Stimulated activated CD8-positive, alpha-beta memory T cell treated with anti-CD3 and anti-CD28 coated beads, Interleukin-4, amount 100 ng/mL, for 24 hours (primary cell): ENCODE measurements around the gene PIP4K2A.

Experiments
- DNase-seq: peaks from one replicate; pipeline ENCODE4 v3.0.0-alpha.2; 2020; ENCODE audit warnings: low read depth

Gene PIP4K2A

GRCh38 chr10:22635650-22636049, 78.7 kb downstream of the PIP4K2A start:
- DNase-seq = no peak

DNA sequence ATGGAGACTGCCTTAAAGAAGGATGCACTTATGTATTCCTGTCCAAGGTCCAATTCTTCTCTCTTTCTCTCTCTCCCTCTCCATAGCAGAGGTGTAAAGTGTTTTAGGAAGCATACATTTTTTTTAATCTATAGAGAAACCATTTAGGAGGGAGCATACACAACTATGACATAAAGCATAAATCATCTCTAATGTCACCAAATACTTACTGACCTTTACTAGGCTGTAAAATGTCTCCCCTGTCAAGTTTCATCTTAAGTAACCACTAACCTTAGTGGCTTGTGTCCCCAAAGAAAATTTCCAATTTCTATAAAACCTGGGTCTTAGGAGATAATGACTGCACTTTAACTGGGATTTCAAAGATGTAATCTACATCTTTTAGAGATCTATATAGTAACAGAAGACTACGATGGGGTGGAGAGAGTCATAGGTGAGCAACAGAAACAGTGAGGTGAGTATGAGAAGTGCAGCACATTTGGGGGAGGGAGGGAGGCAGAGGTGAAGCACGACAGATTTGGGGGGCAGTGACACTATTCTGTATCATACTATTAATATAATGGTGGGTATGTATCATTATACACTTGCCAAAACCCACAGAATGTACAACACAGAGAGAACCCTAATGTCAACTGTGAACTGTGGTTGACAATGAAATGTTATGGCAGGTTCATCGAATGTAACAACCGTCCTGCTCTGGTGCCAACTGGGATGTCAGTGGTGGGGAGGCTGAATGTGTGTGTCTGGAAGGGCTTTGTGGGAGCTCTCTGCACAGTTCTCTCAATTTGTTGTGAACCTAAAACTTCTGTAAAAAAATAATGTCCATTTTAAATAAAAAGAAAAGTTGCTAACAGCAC, 79.5 kb downstream of the PIP4K2A start:
- DNase-seq = no peak

DNA sequence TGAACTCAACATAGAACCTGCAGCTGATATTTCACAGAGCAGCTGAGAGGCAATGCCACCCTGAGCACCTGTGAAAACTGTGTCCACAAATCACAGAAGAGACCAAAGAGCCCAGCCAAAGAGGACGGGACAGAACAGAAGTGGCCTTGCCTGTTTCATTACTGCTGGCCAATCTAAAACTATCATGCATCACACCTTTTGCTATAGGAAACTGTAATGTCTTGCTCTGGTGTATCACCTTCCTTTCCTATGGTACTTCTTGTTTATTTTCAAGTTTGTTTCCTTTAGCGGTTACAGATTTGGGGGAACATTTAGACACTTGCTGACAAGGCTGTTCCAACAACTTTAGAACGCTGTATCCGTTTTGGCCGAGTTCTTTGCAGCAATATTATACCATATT, 80.3 kb downstream of the PIP4K2A start:
- no peak for DNase-seq

DNA sequence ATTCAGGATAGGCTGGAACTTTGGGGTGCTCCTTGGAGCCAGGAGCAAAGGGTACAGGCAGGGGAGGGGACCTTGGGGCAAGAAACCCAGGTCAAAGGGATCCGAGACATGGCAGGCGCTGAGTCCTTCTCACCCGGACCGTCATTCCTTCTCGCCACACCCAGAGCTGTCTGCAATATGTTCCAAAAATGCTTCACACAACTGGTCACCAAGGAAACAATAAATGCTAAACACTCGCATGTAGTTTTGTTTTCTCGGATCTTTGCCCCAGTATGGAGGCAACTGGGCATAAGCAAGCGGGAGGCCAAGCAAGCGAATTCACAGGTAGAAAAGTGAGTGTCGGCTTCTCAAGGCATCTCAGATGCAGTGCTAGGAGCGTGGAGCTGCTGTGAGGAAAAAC, 80.8 kb downstream of the PIP4K2A start:
- no peak for DNase-seq

- DNase-seq = no peak
Observed at GRCh38 chr10:22633106-22633505, 81.3 kb downstream of the PIP4K2A start.

GRCh38 chr10:22631646-22632278, 82.6 kb downstream of the PIP4K2A start:
- DNase-seq = no peak

DNA sequence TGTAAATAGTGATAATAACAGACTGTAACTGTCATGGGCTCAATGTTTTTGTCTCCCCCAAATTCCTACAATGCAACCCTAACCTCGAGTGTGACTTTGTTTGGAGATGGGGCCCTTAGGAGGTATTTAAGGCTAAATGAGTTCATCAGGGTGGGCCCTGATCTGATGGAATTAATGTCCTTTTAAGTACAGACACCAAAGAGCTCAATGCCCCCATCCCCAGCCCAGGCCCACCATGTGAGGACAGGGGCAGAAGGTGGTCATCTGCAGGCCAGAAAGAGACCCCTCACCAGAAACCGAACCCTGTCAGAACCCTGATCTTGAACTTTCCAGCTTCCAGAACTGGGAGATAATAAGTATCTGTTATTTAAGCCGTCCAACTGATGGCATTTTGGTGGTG, 83.2 kb downstream of the PIP4K2A start:
- no peak for DNase-seq

DNA sequence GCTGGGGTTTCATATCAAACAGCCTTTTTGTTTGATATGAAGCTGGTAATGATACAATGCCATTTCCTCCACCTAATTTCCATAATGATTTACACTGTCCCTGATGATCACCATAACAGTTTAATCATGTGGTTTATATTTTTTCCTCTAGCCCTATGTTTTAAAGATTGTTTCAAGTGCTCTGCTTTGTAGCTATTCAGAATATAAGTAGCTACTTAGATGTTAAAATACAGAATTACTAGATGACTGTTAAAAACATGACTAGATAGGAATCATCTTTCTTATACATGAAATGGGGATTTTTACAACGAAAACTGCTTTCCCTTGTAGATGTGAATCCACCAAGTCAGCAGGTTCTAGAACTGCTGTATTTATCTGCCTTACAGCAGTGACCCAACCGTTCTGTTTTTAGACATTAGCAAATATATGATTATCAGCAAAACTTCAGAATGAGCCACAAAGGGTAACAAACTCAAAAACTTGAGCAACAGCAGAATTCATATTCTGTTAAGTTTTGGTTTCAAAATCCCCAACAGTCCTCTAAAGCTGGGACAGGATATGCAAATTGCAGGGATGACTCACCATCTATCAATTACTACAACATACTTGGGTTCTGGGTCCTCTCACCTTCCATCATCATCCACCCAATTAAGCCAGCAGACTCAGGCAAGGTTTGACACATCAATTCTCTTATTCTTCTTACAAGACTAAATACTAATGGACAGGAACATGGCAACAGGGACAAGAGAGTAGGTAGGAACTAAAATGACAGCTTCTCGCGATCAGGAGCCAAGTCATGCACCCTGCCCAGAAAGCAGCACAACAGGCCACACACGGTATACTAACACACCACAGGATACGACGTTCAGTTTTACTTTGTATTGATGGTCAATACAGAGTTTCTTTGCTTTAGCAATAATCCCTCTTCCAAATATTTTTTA, 83.9 kb downstream of the PIP4K2A start:
- no peak for DNase-seq

DNA sequence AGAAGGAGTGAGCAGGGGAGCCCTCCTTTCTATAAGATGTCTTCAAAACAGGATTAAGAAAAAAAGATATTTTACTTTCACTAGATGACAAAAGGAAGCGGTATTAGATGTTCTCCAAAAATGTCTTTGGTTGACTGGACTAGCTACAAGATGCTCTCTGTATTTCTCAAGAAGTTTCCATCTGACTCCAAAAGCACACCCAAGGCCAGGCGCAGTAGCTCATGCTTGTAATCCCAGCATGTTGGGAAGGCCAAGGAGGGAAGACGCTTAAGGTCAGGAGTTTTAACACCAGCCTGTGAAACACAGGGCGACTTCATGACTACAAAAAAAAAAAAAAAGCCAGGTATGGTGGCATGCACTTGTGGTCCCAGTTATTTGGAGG, 84.5 kb downstream of the PIP4K2A start:
- DNase-seq = no peak

- DNase-seq = no peak
Observed at GRCh38 chr10:22629126-22629525, 85.3 kb downstream of the PIP4K2A start.

DNA sequence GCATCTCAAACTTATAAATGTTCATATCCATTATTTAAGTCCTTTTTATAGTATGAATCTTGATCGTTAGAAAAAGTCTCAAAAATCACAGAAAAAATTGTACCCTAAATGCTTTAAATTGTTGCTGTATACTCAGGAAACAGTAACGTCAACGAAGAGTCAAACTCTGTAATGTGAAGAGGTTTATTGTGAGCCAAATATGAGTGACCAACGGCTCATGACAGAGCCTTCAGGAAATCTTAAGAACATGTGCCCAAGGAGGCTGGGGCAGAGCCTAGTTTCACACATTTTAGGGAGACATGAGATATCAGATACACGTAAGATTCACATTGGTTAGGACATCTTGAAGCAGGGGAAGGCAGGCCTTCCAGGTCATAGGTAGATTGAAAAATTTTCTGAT, 86.1 kb downstream of the PIP4K2A start:
- no peak for DNase-seq

DNA sequence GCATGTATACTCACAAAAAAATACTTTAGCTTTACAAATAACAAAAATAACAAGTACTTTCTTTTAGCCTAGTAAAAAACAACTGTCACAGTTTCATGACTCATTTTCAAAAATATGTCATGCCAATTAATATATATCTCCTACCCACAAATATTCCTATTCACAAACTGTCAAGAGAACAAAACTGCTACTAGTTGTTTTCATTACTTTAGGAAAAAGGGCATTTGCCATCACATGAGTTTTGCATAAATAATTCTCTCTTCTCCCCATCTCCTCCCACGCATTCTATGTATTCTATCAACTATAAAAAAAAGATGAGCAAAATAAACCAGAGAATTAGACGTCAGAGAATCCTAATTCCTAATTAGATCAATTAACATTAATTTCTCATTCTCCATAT, 87.6 kb downstream of the PIP4K2A start:
- no peak for DNase-seq

DNA sequence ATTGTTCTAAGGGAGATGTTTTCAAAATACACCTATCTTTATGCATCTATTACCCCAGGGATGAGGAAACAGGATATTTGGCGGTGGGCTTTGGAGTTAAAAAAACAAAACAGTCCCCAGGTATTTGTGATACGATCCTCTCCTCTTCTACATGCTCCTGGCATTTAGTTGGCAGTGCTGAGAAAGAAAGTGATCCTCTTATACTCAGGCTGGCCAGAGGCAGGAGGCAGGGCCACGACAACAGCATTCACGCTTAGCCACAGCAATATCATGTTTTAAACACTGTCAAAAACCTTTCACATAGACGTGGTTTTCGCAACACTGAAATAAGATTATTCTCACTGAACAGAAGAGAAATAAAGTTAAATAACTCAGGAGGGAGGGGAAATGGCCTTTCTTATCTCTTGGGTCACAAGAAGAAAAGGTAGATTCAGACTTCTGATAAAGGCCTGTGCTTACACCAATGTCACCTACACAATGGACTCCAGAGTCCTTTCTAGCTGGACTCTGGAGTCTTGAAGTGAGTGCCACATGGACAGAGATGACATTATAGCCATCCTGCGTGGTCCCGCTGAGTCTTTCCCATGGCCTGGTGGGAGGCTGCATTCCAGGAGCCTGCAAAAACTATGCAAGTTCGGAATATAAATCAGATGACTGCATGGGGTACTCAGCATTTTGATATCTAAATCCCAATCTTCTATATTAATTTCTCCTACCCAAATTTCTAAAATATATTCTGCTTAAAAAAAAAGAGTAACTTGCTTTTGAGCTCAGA, 88.7 kb downstream of the PIP4K2A start:
- DNase-seq = no peak

DNA sequence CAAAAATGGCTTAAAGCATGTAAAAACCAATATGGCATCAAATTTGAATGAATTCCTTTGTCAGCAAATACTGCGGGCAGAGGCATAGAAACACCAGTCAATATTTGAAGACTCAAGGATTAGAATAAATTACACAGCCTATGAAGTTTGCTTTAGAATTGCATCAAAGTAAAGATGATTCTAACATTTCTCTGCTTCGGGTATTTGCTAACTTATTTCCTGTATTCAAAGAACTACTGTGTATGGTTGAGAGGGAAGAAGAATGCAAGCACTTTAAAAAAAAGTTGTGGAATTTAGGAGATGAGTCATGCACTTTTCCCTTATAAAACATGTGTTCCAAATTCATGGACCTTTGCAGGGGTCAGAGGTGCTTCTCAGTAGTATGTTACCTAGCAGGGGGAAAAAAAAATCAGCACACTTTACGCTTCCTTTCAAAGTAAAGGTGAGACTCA, 90.1 kb downstream of the PIP4K2A start:
- DNase-seq = no peak

- DNase-seq = no peak
Observed at GRCh38 chr10:22623633-22624253, 90.6 kb downstream of the PIP4K2A start.

GRCh38 chr10:22622242-22622806, 92.1 kb downstream of the PIP4K2A start:
- DNase-seq = no peak

DNA sequence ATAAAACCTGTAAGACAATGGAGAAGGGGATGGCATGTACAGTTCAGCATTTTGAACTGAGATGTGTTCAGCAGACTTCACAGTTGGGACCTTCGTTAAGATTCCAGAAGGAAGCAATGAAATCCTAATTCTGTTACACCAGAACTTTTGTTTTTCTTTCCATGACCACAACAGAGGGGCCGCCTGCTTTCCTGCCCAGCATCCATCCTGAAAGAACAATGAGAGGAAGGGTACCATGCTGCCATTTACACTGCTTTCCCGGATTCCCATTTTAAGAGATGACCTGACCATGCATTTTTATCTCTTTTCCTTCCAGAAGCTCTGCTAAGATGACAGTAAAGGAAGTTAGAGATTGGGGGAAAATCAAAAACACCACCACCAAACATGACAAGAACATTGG, 92.7 kb downstream of the PIP4K2A start:
- DNase-seq = no peak

GRCh38 chr10:22620929-22621328, 93.4 kb downstream of the PIP4K2A start:
- no peak for DNase-seq

DNA sequence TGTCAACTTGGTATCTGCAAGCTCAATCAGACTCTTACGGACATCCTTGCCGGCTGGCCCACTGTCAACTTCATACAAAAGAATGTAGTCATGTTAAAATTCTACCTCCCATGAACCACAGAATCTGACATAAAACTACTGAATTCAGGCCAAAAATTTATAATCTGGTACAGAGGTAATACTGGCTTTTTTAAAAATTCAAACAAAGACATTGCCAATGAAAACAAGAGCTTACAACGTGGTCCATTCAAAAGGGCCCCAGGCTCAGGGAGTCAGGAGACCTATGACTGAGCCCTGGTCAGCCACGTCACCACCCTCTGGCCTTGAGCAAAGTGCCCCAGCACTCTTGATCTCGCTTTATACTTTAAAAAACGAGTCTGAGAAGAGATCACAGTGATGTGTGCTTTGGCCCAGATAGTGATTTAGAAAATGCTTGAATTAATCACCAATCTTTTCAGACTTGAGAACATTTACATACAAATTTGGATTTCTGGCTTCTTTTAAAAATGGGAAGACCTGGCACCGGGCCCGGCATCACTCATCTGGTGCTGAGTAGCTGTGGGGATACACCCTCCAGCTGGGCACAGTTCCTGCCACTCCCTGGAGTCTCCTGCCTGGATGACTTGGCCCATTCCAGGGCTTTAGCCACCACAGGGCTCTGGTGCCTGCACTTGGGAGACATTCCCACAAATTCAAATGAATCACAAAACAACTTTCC, 94.1 kb downstream of the PIP4K2A start:
- DNase-seq = no peak

DNA sequence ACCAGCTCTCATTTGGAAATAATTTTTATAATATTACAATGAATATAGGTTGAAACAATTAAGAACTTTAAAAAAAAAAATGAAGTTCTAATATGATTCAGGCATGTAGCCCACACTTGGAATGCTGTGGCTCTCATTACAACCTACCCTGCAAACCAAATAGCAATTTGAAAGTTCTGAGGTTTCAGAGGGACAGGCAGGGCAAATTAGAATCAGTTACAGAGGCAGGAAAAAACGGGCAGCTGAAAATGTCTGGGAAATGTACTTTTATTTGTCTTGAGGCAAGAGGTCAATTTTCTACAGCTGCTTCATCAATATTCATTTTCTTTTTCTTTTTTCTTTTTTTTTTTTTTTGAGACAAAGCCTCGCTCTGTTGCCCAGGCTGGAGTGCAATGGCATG, 95.3 kb downstream of the PIP4K2A start:
- DNase-seq = no peak
